ENCODE data around the gene NKTR. TPM values are rescaled to one million over a fixed set of nuclear protein-coding genes. Genes with fewer than 3 reads are reported as not detected.

Gene NKTR
- total and polyA plus RNA-seq, 2 experiments from 2014 or later, result 36.8 to 74.3 TPM

DNA sequence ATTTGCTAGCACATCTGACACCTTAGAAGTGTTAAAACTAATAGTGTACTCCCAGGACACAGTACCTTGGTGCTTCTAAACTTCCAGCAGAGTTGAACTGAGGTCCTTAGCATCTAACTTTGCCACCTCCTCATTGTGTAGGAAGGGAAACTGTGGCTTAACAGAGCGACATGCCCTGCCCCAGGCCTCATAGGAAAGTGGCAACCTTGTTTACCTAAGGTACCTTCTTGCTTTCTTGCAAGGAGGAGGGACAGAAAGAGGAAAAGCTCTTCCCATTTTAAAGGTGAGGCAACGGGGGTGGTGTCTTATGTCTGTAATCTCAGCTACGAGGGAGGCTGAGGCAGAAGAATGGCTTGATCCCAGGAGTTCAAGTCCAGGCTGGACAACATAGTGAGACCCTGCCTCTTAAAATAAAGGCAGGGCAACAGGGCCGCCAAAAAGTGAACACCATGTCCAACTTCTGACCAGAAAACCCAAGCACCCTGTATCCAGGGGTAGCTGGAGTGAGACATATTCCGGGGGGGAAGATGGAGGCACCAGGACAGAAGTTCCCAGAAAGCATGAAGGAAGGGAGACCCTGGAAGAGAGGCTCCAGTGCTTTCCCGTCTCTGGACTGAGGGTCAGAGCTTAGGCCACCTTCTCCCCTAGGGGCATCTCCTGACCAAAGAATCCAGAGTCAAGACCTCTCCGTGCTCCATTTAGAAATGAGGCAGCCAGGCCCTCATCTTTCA, 84.3 kb downstream of the NKTR start:
- no peaks in the 10 kb centered on the region for H4K20me1 ChIP-seq (ENCODE audit: insufficient read depth, poor library complexity, severe bottlenecking)
- WGBS (ENCODE audit: low lambda C conversion rate, missing lambda C conversion rate), result 80% methylated on average over 7 of the region's 7 CpGs
- no peaks in the 10 kb centered on the region for H3K79me2 ChIP-seq
- H3K27ac ChIP-seq, result peak overlapping the region; percentile 72
- DNase-seq (ENCODE audit: low spot score), result no peak
- H3K4me3 ChIP-seq, result no peak overlapping the region
- H2AFZ ChIP-seq, result no peak overlapping the region
- peak overlapping the region; percentile 26 for H3K4me2 ChIP-seq
- H3K9me3 ChIP-seq (ENCODE audit: low read depth), result no peaks in the 10 kb centered on the region
- H3K9me2 ChIP-seq (replicated peaks; ENCODE audit: insufficient read depth), result no peaks in the 10 kb centered on the region
- no peaks in the 10 kb centered on the region for H3K27me3 ChIP-seq
- TF ChIP-seq, protein P1, sequence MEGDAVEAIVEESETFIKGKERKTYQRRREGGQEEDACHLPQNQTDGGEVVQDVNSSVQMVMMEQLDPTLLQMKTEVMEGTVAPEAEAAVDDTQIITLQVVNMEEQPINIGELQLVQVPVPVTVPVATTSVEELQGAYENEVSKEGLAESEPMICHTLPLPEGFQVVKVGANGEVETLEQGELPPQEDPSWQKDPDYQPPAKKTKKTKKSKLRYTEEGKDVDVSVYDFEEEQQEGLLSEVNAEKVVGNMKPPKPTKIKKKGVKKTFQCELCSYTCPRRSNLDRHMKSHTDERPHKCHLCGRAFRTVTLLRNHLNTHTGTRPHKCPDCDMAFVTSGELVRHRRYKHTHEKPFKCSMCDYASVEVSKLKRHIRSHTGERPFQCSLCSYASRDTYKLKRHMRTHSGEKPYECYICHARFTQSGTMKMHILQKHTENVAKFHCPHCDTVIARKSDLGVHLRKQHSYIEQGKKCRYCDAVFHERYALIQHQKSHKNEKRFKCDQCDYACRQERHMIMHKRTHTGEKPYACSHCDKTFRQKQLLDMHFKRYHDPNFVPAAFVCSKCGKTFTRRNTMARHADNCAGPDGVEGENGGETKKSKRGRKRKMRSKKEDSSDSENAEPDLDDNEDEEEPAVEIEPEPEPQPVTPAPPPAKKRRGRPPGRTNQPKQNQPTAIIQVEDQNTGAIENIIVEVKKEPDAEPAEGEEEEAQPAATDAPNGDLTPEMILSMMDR (IDR thresholded peaks at IDR 0.05; ENCODE audit: poor library complexity), result no peak
- no peak for TF ChIP-seq EZH2 (IDR thresholded peaks at IDR 0.05; ENCODE audit: borderline replicate concordance)
- no peak for TF ChIP-seq EZH2phosphoT487 (IDR thresholded peaks at IDR 0.05; ENCODE audit: low read depth, severe bottlenecking, unreplicated experiment)
- H3K36me3 ChIP-seq (replicated peaks; ENCODE audit: insufficient read depth, low read depth), result no peaks in the 10 kb centered on the region
- H3K4me1 ChIP-seq (ENCODE audit: insufficient read depth), result peaks cover 5% of the 10 kb centered on the region

DNA sequence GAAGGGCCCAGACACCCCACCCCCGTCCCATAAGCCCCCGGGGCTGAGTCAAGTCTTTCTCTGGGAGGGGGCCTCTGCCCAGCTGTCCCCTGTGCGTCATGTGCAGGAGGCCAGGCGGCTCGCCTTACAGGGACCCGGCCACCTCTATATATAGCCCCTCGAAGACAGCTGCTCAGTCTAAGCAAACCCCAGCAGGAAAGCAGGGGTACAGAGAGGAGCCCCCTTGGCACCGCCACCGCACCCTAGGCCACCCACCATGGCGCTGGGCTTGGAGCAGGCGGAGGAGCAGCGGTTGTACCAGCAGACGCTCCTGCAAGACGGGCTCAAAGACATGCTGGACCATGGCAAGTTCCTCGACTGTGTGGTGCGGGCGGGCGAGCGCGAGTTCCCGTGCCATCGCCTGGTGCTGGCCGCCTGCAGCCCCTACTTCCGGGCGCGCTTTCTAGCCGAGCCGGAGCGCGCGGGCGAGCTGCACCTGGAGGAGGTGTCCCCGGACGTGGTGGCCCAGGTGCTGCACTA, 84.9 kb downstream of the NKTR start, which contains the start of gene KLHL40:
Gene KLHL40 (plus strand): TSS at position 175 of the 519 bp plus-strand sequence. CDS start 82 bp downstream, at position 257.
- DNase-seq (ENCODE audit: low spot score), result no peak
- peak within 1 kb of the TSS; percentile 26 for H3K4me2 ChIP-seq
- H4K20me1 ChIP-seq (ENCODE audit: insufficient read depth, poor library complexity, severe bottlenecking), result no peaks in the 10 kb centered on the region
- H3K9me2 ChIP-seq (replicated peaks; ENCODE audit: insufficient read depth), result no peaks in the 10 kb centered on the region
- H3K27ac ChIP-seq, result peak within 1 kb of the TSS; percentile 72
- no peaks in the 10 kb centered on the region for H3K27me3 ChIP-seq
- peaks cover 5% of the 10 kb centered on the region for H3K4me1 ChIP-seq (ENCODE audit: insufficient read depth)
- TF ChIP-seq EZH2phosphoT487 (IDR thresholded peaks at IDR 0.05; ENCODE audit: low read depth, severe bottlenecking, unreplicated experiment) (no peak), EZH2 (IDR thresholded peaks at IDR 0.05; ENCODE audit: borderline replicate concordance) (no peak)
- TF ChIP-seq, protein P1 (IDR thresholded peaks at IDR 0.05; ENCODE audit: poor library complexity), result no peak
- H2AFZ ChIP-seq, result no peak within 1 kb of the TSS
- H3K36me3 ChIP-seq (replicated peaks; ENCODE audit: insufficient read depth, low read depth), result no peaks in the 10 kb centered on the region
- H3K79me2 ChIP-seq, result no peaks in the 10 kb centered on the region
- no peak within 1 kb of the TSS for H3K4me3 ChIP-seq
- WGBS (ENCODE audit: low lambda C conversion rate, missing lambda C conversion rate), result 95% methylated on average over 33 of the region's 34 CpGs
- no peaks in the 10 kb centered on the region for H3K9me3 ChIP-seq (ENCODE audit: low read depth)

DNA sequence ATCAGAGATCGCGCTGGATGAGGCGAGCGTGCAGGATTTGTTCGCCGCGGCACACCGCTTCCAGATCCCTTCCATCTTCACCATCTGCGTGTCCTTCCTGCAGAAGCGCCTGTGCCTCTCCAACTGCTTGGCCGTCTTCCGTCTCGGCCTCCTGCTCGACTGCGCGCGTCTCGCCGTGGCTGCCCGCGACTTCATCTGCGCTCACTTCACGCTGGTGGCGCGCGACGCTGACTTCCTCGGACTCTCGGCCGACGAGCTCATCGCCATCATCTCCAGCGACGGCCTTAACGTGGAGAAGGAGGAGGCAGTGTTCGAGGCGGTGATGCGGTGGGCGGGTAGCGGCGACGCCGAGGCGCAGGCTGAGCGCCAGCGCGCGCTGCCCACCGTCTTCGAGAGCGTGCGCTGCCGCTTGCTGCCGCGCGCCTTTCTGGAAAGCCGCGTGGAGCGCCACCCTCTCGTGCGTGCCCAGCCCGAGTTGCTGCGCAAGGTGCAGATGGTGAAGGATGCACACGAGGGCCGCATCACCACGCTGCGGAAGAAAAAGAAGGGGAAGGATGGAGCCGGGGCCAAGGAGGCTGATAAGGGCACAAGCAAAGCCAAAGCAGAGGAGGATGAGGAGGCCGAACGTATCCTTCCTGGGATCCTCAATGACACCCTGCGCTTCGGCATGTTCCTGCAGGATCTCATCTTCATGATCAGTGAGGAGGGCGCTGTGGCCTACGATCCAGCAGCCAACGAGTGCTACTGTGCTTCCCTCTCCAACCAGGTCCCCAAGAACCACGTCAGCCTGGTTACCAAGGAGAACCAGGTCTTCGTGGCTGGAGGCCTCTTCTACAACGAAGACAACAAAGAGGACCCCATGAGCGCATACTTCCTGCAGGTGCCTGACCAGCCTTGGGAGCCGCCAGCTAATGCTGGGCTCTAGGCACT, 85.7 kb downstream of the NKTR start:
- no peak overlapping the region for H3K4me2 ChIP-seq
- no peak overlapping the region for H2AFZ ChIP-seq
- H3K36me3 ChIP-seq (replicated peaks; ENCODE audit: insufficient read depth, low read depth), result no peaks in the 10 kb centered on the region
- H4K20me1 ChIP-seq (ENCODE audit: insufficient read depth, poor library complexity, severe bottlenecking), result no peaks in the 10 kb centered on the region
- no peak for DNase-seq (ENCODE audit: low spot score)
- H3K79me2 ChIP-seq, result no peaks in the 10 kb centered on the region
- WGBS (ENCODE audit: low lambda C conversion rate, missing lambda C conversion rate), result 99% methylated on average over 79 of the region's 80 CpGs
- H3K4me3 ChIP-seq, result no peak overlapping the region
- no peaks in the 10 kb centered on the region for H3K27me3 ChIP-seq
- H3K27ac ChIP-seq, result no peak overlapping the region
- H3K9me3 ChIP-seq (ENCODE audit: low read depth), result no peaks in the 10 kb centered on the region
- H3K9me2 ChIP-seq (replicated peaks; ENCODE audit: insufficient read depth), result no peaks in the 10 kb centered on the region
- peaks cover 5% of the 10 kb centered on the region for H3K4me1 ChIP-seq (ENCODE audit: insufficient read depth)
- TF ChIP-seq EZH2phosphoT487 (IDR thresholded peaks at IDR 0.05; ENCODE audit: low read depth, severe bottlenecking, unreplicated experiment), result no peak
- TF ChIP-seq EZH2 (IDR thresholded peaks at IDR 0.05; ENCODE audit: borderline replicate concordance), result no peak
- TF ChIP-seq, protein P1 (IDR thresholded peaks at IDR 0.05; ENCODE audit: poor library complexity), result no peak
